PC-9 (cell line): Measurements from ENCODE around the gene ZSWIM4. TPM values are rescaled to one million over a fixed set of nuclear protein-coding genes. Genes with fewer than 3 reads are reported as not detected.
A peak's percentile ranks its signal among the peaks of the same experiment; 100 is the strongest.
"Not testable (repeated sequence)": the region's sequence is repeated elsewhere in the genome, so short reads cannot be mapped to it uniquely, and the experiment has no call there.

Source experiments
- BruUV-seq: library from RNA; stranded (reverse); fragments of 400-500 nt; replicated peaks from 2 replicates; lab custom pipeline; 2021; lab: Mats Ljungman, UMichigan
- CTCF ChIA-PET: fragments of 300-600 bp; sonication (Branson Sonifier 250); formaldehyde crosslinking; loops from one replicate; lab custom pipeline; 2022; ENCODE audit warnings: antibody characterized with exemption; lab: Charles Lee
- POLR2A ChIA-PET: fragments of 300-600 bp; sonication (Branson Sonifier 250); formaldehyde crosslinking; loops from one replicate; lab custom pipeline; 2022; ENCODE audit warnings: antibody characterized with exemption; ENCODE audit not compliant: unreplicated experiment; lab: Charles Lee
- DNase-seq, 2 experiments: peaks; one replicate each; pipeline versions ENCODE4 v3.0.0 to v3.0.0-alpha.2; 2015 to 2022; ENCODE audit warnings: mixed read lengths in 1 of 2
- H2AFZ ChIP-seq: fragments of 200-600 bp; sonication (generic); 2 replicates; pipeline ENCODE4 v1.8.1; 2017; ENCODE audit warnings: antibody characterized with exemption
- H3F3A ChIP-seq: fragments of 200-600 bp; sonication (generic); 2 replicates; pipeline ENCODE4 v1.8.1; 2017; ENCODE audit warnings: antibody characterized with exemption, mild to moderate bottlenecking, low read depth; ENCODE audit not compliant: insufficient read depth
- H3K27ac ChIP-seq: fragments of 200-600 bp; sonication (generic); 2 replicates; pipeline ENCODE4 v1.6.1; 2016; ENCODE audit warnings: mixed run types
- H3K27me3 ChIP-seq: fragments of 200-600 bp; sonication (generic); 2 replicates; pipeline ENCODE4 v1.6.1; 2016; ENCODE audit warnings: low read depth, mixed run types; ENCODE audit not compliant: insufficient read depth
- H3K36me3 ChIP-seq: fragments of 200-600 bp; sonication (generic); 2 replicates; pipeline ENCODE4 v1.6.1; 2016; ENCODE audit warnings: low read depth, mixed run types
- H3K4me1 ChIP-seq: fragments of 200-600 bp; sonication (generic); replicated peaks from 2 replicates; pipeline ENCODE4 v1.6.1; 2016; ENCODE audit warnings: mixed run types; ENCODE audit not compliant: insufficient read depth
- H3K4me2 ChIP-seq: fragments of 200-600 bp; sonication (generic); 2 replicates; pipeline ENCODE4 v1.6.1; 2017; ENCODE audit warnings: mixed run types
- H3K4me3 ChIP-seq: fragments of 200-600 bp; sonication (generic); 2 replicates; pipeline ENCODE4 v1.6.1; 2016; ENCODE audit warnings: mixed run types
- H3K79me2 ChIP-seq: fragments of 200-600 bp; sonication (generic); 2 replicates; pipeline ENCODE4 v1.6.1; 2017; ENCODE audit warnings: low read depth, mixed run types
- H3K9me2 ChIP-seq: fragments of 200-600 bp; sonication (generic); 2 replicates; pipeline ENCODE4 v1.8.1; 2017; ENCODE audit warnings: mild to moderate bottlenecking; ENCODE audit not compliant: insufficient read depth
- H3K9me3 ChIP-seq: fragments of 200-600 bp; sonication (generic); 2 replicates; pipeline ENCODE4 v1.8.1; 2016; ENCODE audit warnings: low read depth; ENCODE audit not compliant: insufficient read depth
- H4K20me1 ChIP-seq: fragments of 200-600 bp; sonication (generic); 2 replicates; pipeline ENCODE4 v1.8.1; 2017; ENCODE audit not compliant: insufficient read depth
- CTCF ChIP-seq: fragments of 200-600 bp; sonication (generic); conservative IDR thresholded peaks from 2 replicates; pipeline ENCODE4 v1.6.1; 2017; ENCODE audit warnings: mixed run types, antibody characterized with exemption, mild to moderate bottlenecking, moderate library complexity
- EZH2 ChIP-seq: fragments of 200-600 bp; sonication (generic); IDR thresholded peaks from 2 replicates; pipeline ENCODE4 v1.8.0; 2017; ENCODE audit warnings: antibody characterized with exemption, low read depth
- intact Hi-C: fragments of 100-400 bp; cut with micrococcal nuclease; formaldehyde crosslinking; loops from one replicate; pipeline ENCODE4 v1.10.0; 2022; ENCODE audit not compliant: unreplicated experiment
- total RNA-seq: library from RNA; stranded (reverse); gene quantifications from 2 replicates; pipeline ENCODE4 v1.2.3, GENCODE V29; 2021

Gene ZSWIM4
- total RNA-seq, 1 experiment from 2014 or later: 15.2 TPM

DNA sequence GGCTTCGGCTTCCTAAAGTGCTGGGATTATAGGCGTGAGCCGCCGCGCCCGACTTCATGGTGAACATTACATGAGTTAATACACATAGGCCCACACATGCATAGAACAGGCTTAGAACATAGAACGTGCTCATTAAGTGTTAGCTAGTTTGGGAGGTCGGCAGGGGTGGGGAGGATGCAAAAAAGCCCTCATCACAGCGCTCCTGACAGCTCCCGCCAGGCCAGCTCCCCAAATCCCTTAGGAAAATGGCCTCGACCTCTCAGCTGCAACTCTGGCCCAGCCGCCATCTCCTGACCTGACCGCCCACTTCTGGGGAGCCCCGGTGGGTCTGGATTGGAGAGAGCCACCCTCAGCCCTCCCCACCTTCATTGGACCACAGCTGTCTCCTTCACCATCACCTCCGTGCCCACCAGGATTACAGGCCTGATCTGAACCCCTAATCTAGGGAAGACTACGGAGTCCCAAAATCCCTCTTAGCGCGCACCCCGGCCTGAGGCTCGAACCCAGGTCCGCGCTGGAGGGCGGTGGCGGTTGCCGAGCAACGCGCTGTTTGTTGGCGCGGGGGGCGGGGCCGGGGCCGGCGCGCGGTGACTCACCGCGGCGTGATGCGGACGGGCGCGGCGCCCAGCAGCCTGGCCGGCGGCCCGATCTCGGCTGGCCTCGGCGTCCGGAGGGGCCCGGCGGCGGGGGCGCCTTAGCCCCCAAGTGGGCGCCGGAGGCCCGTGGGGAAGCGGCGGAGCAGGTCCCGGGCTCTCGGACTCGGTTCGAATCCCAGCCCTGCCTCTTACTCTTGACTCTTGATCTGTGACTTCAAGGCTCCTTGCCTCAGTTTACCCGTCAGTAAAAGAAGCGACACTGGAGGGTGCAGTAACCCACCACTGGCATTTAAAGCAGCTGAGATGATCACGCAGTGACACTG, 55.0 kb downstream of the ZSWIM4 start:
- no peaks in the 10 kb centered on the region for H3K9me3 ChIP-seq
- peak; percentile 49 to 87 for DNase-seq
- TF ChIP-seq EZH2: no peak
- H2AFZ ChIP-seq: no peak overlapping the region; the same call in 1 of the 2 replicates
- no peaks in the 10 kb centered on the region for H3K36me3 ChIP-seq
- no peaks in the 10 kb centered on the region for H3K9me2 ChIP-seq
- intact Hi-C loops: loop anchor here (5.0 to 10.0 kb wide), 3 partner anchors 678 to 1065 kb away; partner anchors contain the start of genes IER2 and STX10
- H3K27me3 ChIP-seq: no peaks in the 10 kb centered on the region
- H3K4me2 ChIP-seq: peak overlapping the region; percentile 80
- H3K27ac ChIP-seq: peak overlapping the region; percentile 97
- peak overlapping the region; percentile 56 for H3K4me3 ChIP-seq
- ChIA-PET POLR2A (interaction anchor here (0.6 to 3.5 kb wide), 5 partner anchors 8 to 63 kb away, joined by 4 to 39 read pairs (median 5); partner anchors contain the start of gene ZSWIM4), CTCF (interaction anchor here (0.5 kb wide), 1 partner anchor 383 kb away, joined by 10 read pairs; no protein-coding TSS in a partner anchor)
- 0 out of 2 replicates have a peak, but pooled peaks cover 5% of the 10 kb centered on the region for H3K79me2 ChIP-seq
- H3K4me1 ChIP-seq: peaks cover 75% of the 10 kb centered on the region
- H3F3A ChIP-seq: peaks cover 83% of the 10 kb centered on the region
- BruUV-seq: TSS peak; percentile 60
- H4K20me1 ChIP-seq: no peaks in the 10 kb centered on the region

- Histone ChIP-seq H3K79me2 (0 out of 2 replicates have a peak, but pooled peaks cover 5% of the 10 kb centered on the region), H2AFZ (peak overlapping the region; percentile 67), H3F3A (peaks cover 83% of the 10 kb centered on the region), H3K27me3 (no peaks in the 10 kb centered on the region), H3K4me1 (peaks cover 68% of the 10 kb centered on the region), H3K27ac (peak overlapping the region; percentile 97), H3K4me2 (peak overlapping the region; percentile 80), H3K9me2 (no peaks in the 10 kb centered on the region), H4K20me1 (no peaks in the 10 kb centered on the region), H3K9me3 (no peaks in the 10 kb centered on the region), H3K36me3 (no peaks in the 10 kb centered on the region), H3K4me3 (peak overlapping the region; percentile 56)
- intact Hi-C loops: loop anchor here (1.0 to 5.0 kb wide), 4 partner anchors 8 to 699 kb away; partner anchors contain the start of genes IER2 and STX10
- DNase-seq: peak; percentile 96
- TSS peak; percentile 2 for BruUV-seq
- POLR2A ChIA-PET: interaction anchor here (0.6 to 3.5 kb wide), 6 partner anchors 9 to 712 kb away, joined by 4 to 39 read pairs (median 6); no protein-coding TSS in a partner anchor
- TF ChIP-seq EZH2 (no peak), CTCF (0 out of 2 replicates have a peak, but pooled peaks have one; percentile 18)
- CTCF ChIA-PET: interaction anchor here (0.5 to 1.4 kb wide), 2 partner anchors 11 to 384 kb away, joined by 5 to 10 read pairs; no protein-coding TSS in a partner anchor
Measured at GRCh38 chr19:13850910-13851733, 55.9 kb downstream of the ZSWIM4 start.

DNA sequence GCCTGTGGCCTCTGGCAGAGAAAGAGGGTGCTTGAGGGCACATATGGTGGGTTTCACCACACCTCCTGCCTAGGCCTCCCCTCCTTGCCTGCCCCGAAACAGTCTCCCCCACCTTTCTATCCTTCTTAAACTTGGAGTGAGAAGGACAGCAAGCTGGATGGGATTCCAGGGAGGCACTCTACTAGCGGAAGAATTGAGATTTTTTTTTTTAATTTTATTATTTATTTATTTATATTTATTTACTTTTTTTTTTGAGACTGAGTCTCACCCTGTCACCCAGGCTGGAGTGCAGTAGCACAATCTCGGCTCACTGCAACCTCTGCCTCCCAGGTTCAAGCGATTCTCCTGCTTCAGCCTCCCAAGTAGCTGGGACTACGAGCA, 56.5 kb downstream of the ZSWIM4 start:
- Histone ChIP-seq H3K4me1 (peaks cover 62% of the 10 kb centered on the region), H3K4me3 (peak overlapping the region; percentile 43; the same call in 1 of the 2 replicates), H3K27ac (peak overlapping the region; percentile 97), H2AFZ (peak overlapping the region; percentile 67; the same call in 1 of the 2 replicates), H3K4me2 (peak overlapping the region; percentile 80), H3F3A (peaks cover 82% of the 10 kb centered on the region)
- not testable (repeated sequence) for H4K20me1 ChIP-seq, H3K36me3 ChIP-seq, H3K27me3 ChIP-seq, H3K9me3 ChIP-seq, H3K9me2 ChIP-seq, H3K79me2 ChIP-seq, DNase-seq
- intact Hi-C loops: loop anchor here (1.0 to 5.0 kb wide), 4 partner anchors 8 to 699 kb away; partner anchors contain the start of genes IER2 and STX10
- BruUV-seq: TSS peak; percentile 41
- ChIA-PET CTCF (interaction anchor here (1.4 kb wide), 1 partner anchor 11 kb away, joined by 5 read pairs; no protein-coding TSS in a partner anchor), POLR2A (interaction anchor here (0.6 to 3.5 kb wide), 9 partner anchors 8 to 712 kb away, joined by 3 to 39 read pairs (median 6); partner anchors contain the start of gene ZSWIM4)

DNA sequence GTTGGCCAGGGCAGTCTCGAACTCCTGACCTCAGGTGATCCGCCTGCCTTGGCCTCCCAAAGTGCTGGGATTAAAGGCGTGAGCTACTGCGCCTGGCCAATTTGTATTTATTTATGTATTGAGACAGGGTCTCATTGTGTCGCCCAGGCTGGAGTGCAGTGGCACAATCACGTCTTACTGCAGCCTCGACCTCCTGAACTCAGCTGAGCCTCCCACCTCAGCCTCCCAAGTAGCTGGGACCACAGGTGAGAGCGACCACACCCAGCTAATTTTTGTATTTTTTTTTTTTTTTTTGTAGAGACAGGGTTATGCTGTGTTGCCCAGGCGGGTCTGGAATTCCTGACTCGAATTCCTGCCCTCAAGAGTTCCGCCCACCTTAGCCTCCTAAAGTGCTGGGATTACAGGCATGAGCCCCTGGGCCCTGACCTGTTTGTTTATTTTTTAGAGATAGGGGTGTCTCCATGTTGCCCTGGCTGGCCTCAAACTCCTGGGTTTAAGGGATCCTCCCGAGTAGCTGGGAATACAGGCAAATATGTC, 57.0 kb downstream of the ZSWIM4 start:
- not testable (repeated sequence) for H3K9me3 ChIP-seq, H3K4me3 ChIP-seq, H4K20me1 ChIP-seq, H3K79me2 ChIP-seq, H3K27me3 ChIP-seq, H3K9me2 ChIP-seq, H2AFZ ChIP-seq, H3K36me3 ChIP-seq, BruUV-seq
- H3F3A ChIP-seq: peaks cover 82% of the 10 kb centered on the region
- CTCF ChIA-PET: interaction anchor here (1.4 kb wide), 1 partner anchor 10 kb away, joined by 5 read pairs; no protein-coding TSS in a partner anchor
- peak overlapping the region; percentile 97 for H3K27ac ChIP-seq
- POLR2A ChIA-PET: interaction anchor here (0.6 to 3.5 kb wide), 9 partner anchors 9 to 209 kb away, joined by 3 to 39 read pairs (median 6); partner anchors contain the start of gene ZSWIM4
- H3K4me2 ChIP-seq: peak overlapping the region; percentile 80
- intact Hi-C loops: loop anchor here (5.0 kb wide), 2 partner anchors 680 to 700 kb away; partner anchors contain the start of genes IER2 and STX10
- H3K4me1 ChIP-seq: peaks cover 57% of the 10 kb centered on the region
- DNase-seq: peak; percentile 45 to 60
